Fibroblast of lung (primary cell): ENCODE data around the gene EBF3. TPM values are rescaled to one million over a fixed set of nuclear protein-coding genes. Genes with fewer than 3 reads are reported as not detected.

Experiments
- DNase-seq, 2 donors: peaks; one replicate each; pipeline versions ENCODE4 v3.0.0 to v3.0.0-alpha.2; 2010; ENCODE audit warnings: low read depth in 2 of 2
- H2AFZ ChIP-seq: 2 replicates; pipeline ENCODE4 v1.5.1; 2012; ENCODE audit warnings: low read length, control low read depth, inconsistent platforms
- H3K27ac ChIP-seq: 2 replicates; pipeline ENCODE4 v1.5.1; 2011; ENCODE audit warnings: low read length, control low read depth; ENCODE audit not compliant: insufficient read depth
- H3K27me3 ChIP-seq: 2 replicates; pipeline ENCODE4 v1.5.1; 2011; ENCODE audit warnings: mild to moderate bottlenecking, low read length; ENCODE audit not compliant: control insufficient read depth, insufficient read depth
- H3K36me3 ChIP-seq: 2 replicates; pipeline ENCODE4 v1.5.1; 2011; ENCODE audit warnings: low read length; ENCODE audit not compliant: control insufficient read depth, insufficient read depth
- H3K4me1 ChIP-seq: 2 replicates; pipeline ENCODE4 v1.5.1; 2011; ENCODE audit warnings: low read length; ENCODE audit not compliant: control insufficient read depth, insufficient read depth; ENCODE audit errors: extremely low read depth
- H3K4me2 ChIP-seq: 2 replicates; pipeline ENCODE4 v1.5.1; 2011; ENCODE audit warnings: low read length, control low read depth; ENCODE audit not compliant: insufficient read depth; ENCODE audit errors: extremely low read depth
- H3K4me3 ChIP-seq, 4 experiments: fragments of 200-600 bp in 1 of 4; sonication (generic) in 1 of 4; replicated peaks in 1 of 4; 2 replicates each; pipeline ENCODE4 v1.5.1; 2011 to 2016; ENCODE audit warnings: low read length in 4 of 4, low read depth in 3 of 4, mild to moderate bottlenecking in 3 of 4, control low read depth in 2 of 4, inconsistent platforms in 1 of 4, mixed read lengths in 1 of 4; ENCODE audit not compliant: insufficient read depth in 1 of 4; ENCODE audit errors: control extremely low read depth in 1 of 4
- H3K79me2 ChIP-seq: 2 replicates; pipeline ENCODE4 v1.5.1; 2012; ENCODE audit warnings: mild to moderate bottlenecking, low read length, inconsistent platforms; ENCODE audit not compliant: control insufficient read depth, insufficient read depth
- H3K9ac ChIP-seq: 2 replicates; pipeline ENCODE4 v1.5.1; 2011; ENCODE audit warnings: mild to moderate bottlenecking, low read length, control low read depth; ENCODE audit not compliant: insufficient read depth
- H3K9me3 ChIP-seq: 2 replicates; pipeline ENCODE4 v1.5.1; 2012; ENCODE audit warnings: low read depth, low read length; ENCODE audit not compliant: control insufficient read depth, insufficient read depth
- H4K20me1 ChIP-seq: 2 replicates; pipeline ENCODE4 v1.5.1; 2011; ENCODE audit warnings: low read length; ENCODE audit not compliant: control insufficient read depth, insufficient read depth; ENCODE audit errors: extremely low read depth
- CTCF ChIP-seq, 2 donors: IDR thresholded peaks in 1 of 2; conservative IDR thresholded peaks in 1 of 2; 1 replicate in 1 of 2; 2 replicates in 1 of 2; pipeline ENCODE4 v1.5.1; 2011 to 2012; ENCODE audit warnings: low read length in 2 of 2, control low read depth in 1 of 2, inconsistent platforms in 1 of 2, low read depth in 1 of 2, mild to moderate bottlenecking in 1 of 2
- EZH2 ChIP-seq: IDR thresholded peaks from 2 replicates; pipeline ENCODE4 v1.5.1; 2012; ENCODE audit warnings: low read length, control low read depth, mild to moderate bottlenecking; ENCODE audit errors: missing control alignments
- polyA plus RNA-seq, 2 donors: library from polyadenylated mRNA; depleted of rRNA in 1 of 2; stranded (reverse) in 1 of 2; unstranded in 1 of 2; fragments of >200 nt; gene quantifications; 2 replicates each; pipeline ENCODE4 v1.2.1, GENCODE V29; 2011 to 2012; ENCODE audit warnings: missing spikeins in 1 of 2
- total RNA-seq: library from RNA; depleted of rRNA; stranded (reverse); fragments of >200 nt; gene quantifications from 2 replicates; pipeline ENCODE4 v1.2.1, GENCODE V29; 2014

Gene EBF3
- total and polyA plus RNA-seq, 2 donors (not counting 1 experiment from before 2014, with no cell fraction given) = 0.12 to 0.17 TPM

- Histone ChIP-seq H3K4me1 (no peaks in the 10 kb centered on the region), H3K27me3 (no peaks in the 10 kb centered on the region), H3K9ac (no peak overlapping the region), H4K20me1 (no peaks in the 10 kb centered on the region), H2AFZ (no peak overlapping the region), H3K79me2 (no peaks in the 10 kb centered on the region), H3K4me2 (no peak overlapping the region), H3K36me3 (no peaks in the 10 kb centered on the region), H3K4me3 (no peak overlapping the region), H3K9me3 (no peaks in the 10 kb centered on the region), H3K27ac (no peak overlapping the region)
- TF ChIP-seq CTCF (conservative IDR thresholded peaks at IDR 0.05 in 1 of 2, IDR thresholded peaks at IDR 0.05 in 1 of 2; ENCODE audit: low read depth in 1 of 2, low read length in 2 of 2) = no peak
- DNase-seq = no peak
Measured at GRCh38 chr10:130000918-130001317, 36.8 kb upstream of the EBF3 start.

- H3K4me3 ChIP-seq = no peak overlapping the region
- H3K9me3 ChIP-seq = no peaks in the 10 kb centered on the region
- H3K27ac ChIP-seq = no peak overlapping the region
- no peaks in the 10 kb centered on the region for H3K27me3 ChIP-seq
- H2AFZ ChIP-seq = no peak overlapping the region
- no peak for TF ChIP-seq EZH2
- no peak for TF ChIP-seq CTCF (conservative IDR thresholded peaks at IDR 0.05 in 1 of 2, IDR thresholded peaks at IDR 0.05 in 1 of 2; ENCODE audit: low read depth in 1 of 2, low read length in 2 of 2)
- no peaks in the 10 kb centered on the region for H3K4me1 ChIP-seq
- no peaks in the 10 kb centered on the region for H4K20me1 ChIP-seq
- no peak for DNase-seq
- H3K4me2 ChIP-seq = no peak overlapping the region
- H3K79me2 ChIP-seq = no peaks in the 10 kb centered on the region
- no peak overlapping the region for H3K9ac ChIP-seq
- H3K36me3 ChIP-seq = no peaks in the 10 kb centered on the region
Measured at GRCh38 chr10:129999140-129999539, 35.1 kb upstream of the EBF3 start.

GRCh38 chr10:129993621-129994020 is 29.5 kb upstream of the EBF3 start:
- Histone ChIP-seq H2AFZ (no peak overlapping the region), H3K9me3 (no peaks in the 10 kb centered on the region), H3K4me1 (no peaks in the 10 kb centered on the region), H3K9ac (no peak overlapping the region), H3K27ac (no peak overlapping the region), H3K4me2 (no peak overlapping the region), H3K36me3 (no peaks in the 10 kb centered on the region), H3K27me3 (no peaks in the 10 kb centered on the region), H4K20me1 (no peaks in the 10 kb centered on the region), H3K4me3 (no peak overlapping the region), H3K79me2 (no peaks in the 10 kb centered on the region)
- peak in 1 of 2 donors; percentile 71 for DNase-seq
- no peak for TF ChIP-seq CTCF (conservative IDR thresholded peaks at IDR 0.05 in 1 of 2, IDR thresholded peaks at IDR 0.05 in 1 of 2; ENCODE audit: low read depth in 1 of 2, low read length in 2 of 2)
